IPS-15b (cell line): Measurements from ENCODE around the gene SYCN.

ENCODE experiments used
- H3K27me3 ChIP-seq: one replicate; pipeline ENCODE4 v1.6.1; 2013; ENCODE audit warnings: low read length; ENCODE audit not compliant: control insufficient read depth, insufficient read depth
- H3K36me3 ChIP-seq: one replicate; pipeline ENCODE4 v1.6.1; 2013; ENCODE audit warnings: low read length; ENCODE audit not compliant: control insufficient read depth, insufficient read depth
- H3K4me1 ChIP-seq: one replicate; pipeline ENCODE4 v1.6.1; 2013; ENCODE audit warnings: mild to moderate bottlenecking, low read length; ENCODE audit not compliant: control insufficient read depth, insufficient read depth
- H3K4me3 ChIP-seq: one replicate; pipeline ENCODE4 v1.5.1; 2013; ENCODE audit warnings: low read depth, low read length
- H3K9ac ChIP-seq: one replicate; pipeline ENCODE4 v1.6.1; 2013; ENCODE audit warnings: low read depth, mild to moderate bottlenecking, low read length
- H3K9me3 ChIP-seq: one replicate; pipeline ENCODE4 v1.6.1; 2013; ENCODE audit warnings: mild to moderate bottlenecking, low read length; ENCODE audit not compliant: control insufficient read depth, insufficient read depth

Gene SYCN

GRCh38 chr19:39166571-39167391, 37.3 kb downstream of the SYCN start:
- Histone ChIP-seq H3K4me1 (peaks cover 2% of the 10 kb centered on the region), H3K9ac (no peak overlapping the region), H3K36me3 (peaks cover 10% of the 10 kb centered on the region), H3K4me3 (no peak overlapping the region), H3K9me3 (no peaks in the 10 kb centered on the region), H3K27me3 (no peaks in the 10 kb centered on the region)

- Histone ChIP-seq H3K9me3 (no peaks in the 10 kb centered on the region), H3K27me3 (no peaks in the 10 kb centered on the region), H3K4me3 (no peak overlapping the region), H3K9ac (no peak overlapping the region), H3K36me3 (peaks cover 6% of the 10 kb centered on the region), H3K4me1 (peaks cover 2% of the 10 kb centered on the region)
Measured at GRCh38 chr19:39165857-39166256, 38.2 kb downstream of the SYCN start.

GRCh38 chr19:39164289-39164688, 39.8 kb downstream of the SYCN start:
- Histone ChIP-seq H3K4me3 (no peak overlapping the region), H3K9me3 (no peaks in the 10 kb centered on the region), H3K36me3 (no peaks in the 10 kb centered on the region), H3K4me1 (peaks cover 2% of the 10 kb centered on the region), H3K9ac (no peak overlapping the region), H3K27me3 (no peaks in the 10 kb centered on the region)

GRCh38 chr19:39163621-39164020, 40.4 kb downstream of the SYCN start:
- Histone ChIP-seq H3K9ac (no peak overlapping the region), H3K4me1 (peaks cover 2% of the 10 kb centered on the region), H3K36me3 (no peaks in the 10 kb centered on the region), H3K4me3 (no peak overlapping the region), H3K27me3 (no peaks in the 10 kb centered on the region), H3K9me3 (no peaks in the 10 kb centered on the region)

GRCh38 chr19:39162441-39163043, 41.5 kb downstream of the SYCN start:
- Histone ChIP-seq H3K9ac (no peak overlapping the region), H3K9me3 (no peaks in the 10 kb centered on the region), H3K4me1 (peaks cover 2% of the 10 kb centered on the region), H3K36me3 (no peaks in the 10 kb centered on the region), H3K4me3 (no peak overlapping the region), H3K27me3 (no peaks in the 10 kb centered on the region)

- Histone ChIP-seq H3K9ac (no peak overlapping the region), H3K27me3 (no peaks in the 10 kb centered on the region), H3K36me3 (no peaks in the 10 kb centered on the region), H3K4me1 (peaks cover 2% of the 10 kb centered on the region), H3K4me3 (no peak overlapping the region), H3K9me3 (no peaks in the 10 kb centered on the region)
Measured at GRCh38 chr19:39160889-39161672, 43.0 kb downstream of the SYCN start.

- Histone ChIP-seq H3K9me3 (no peaks in the 10 kb centered on the region), H3K4me3 (no peak overlapping the region), H3K9ac (no peak overlapping the region), H3K27me3 (no peaks in the 10 kb centered on the region), H3K36me3 (no peaks in the 10 kb centered on the region), H3K4me1 (peaks cover 2% of the 10 kb centered on the region)
Measured at GRCh38 chr19:39160523-39160861, 43.6 kb downstream of the SYCN start.

GRCh38 chr19:39158646-39159260, 45.3 kb downstream of the SYCN start:
- H3K4me3 ChIP-seq, result no peak overlapping the region

GRCh38 chr19:39157997-39158389, 46.1 kb downstream of the SYCN start:
- Histone ChIP-seq H3K9ac (no peak overlapping the region), H3K4me1 (peaks cover 5% of the 10 kb centered on the region), H3K27me3 (no peaks in the 10 kb centered on the region), H3K9me3 (no peaks in the 10 kb centered on the region), H3K4me3 (no peak overlapping the region), H3K36me3 (no peaks in the 10 kb centered on the region)

More at GRCh38 chr19:39158646-39159260, 45.3 kb downstream of the SYCN start:
- no peaks in the 10 kb centered on the region for H3K27me3 ChIP-seq
- H3K9ac ChIP-seq, result no peak overlapping the region
- H3K4me1 ChIP-seq, result peaks cover 6% of the 10 kb centered on the region
- H3K9me3 ChIP-seq, result no peaks in the 10 kb centered on the region
- no peaks in the 10 kb centered on the region for H3K36me3 ChIP-seq

GRCh38 chr19:39157275-39157996, 46.6 kb downstream of the SYCN start:
- H3K9ac ChIP-seq, result peak overlapping the region; percentile 54
- peaks cover 4% of the 10 kb centered on the region for H3K4me1 ChIP-seq
- no peak overlapping the region for H3K4me3 ChIP-seq

More at GRCh38 chr19:39157275-39157996, 46.6 kb downstream of the SYCN start:
- no peaks in the 10 kb centered on the region for H3K36me3 ChIP-seq
- H3K27me3 ChIP-seq, result no peaks in the 10 kb centered on the region
- H3K9me3 ChIP-seq, result no peaks in the 10 kb centered on the region
